GM21367 (cell line): Measurements from ENCODE around the gene CDC26.
A peak's percentile ranks its signal among the peaks of the same experiment; 100 is the strongest.
"Not testable (repeated sequence)": the region's sequence is repeated elsewhere in the genome, so short reads cannot be mapped to it uniquely, and the experiment has no call there.

Experiments
- ATAC-seq: cut with Tn5 transposase; IDR thresholded peaks from one replicate; pipeline ENCODE4 v1.9.1; 2021; ENCODE audit not compliant: unreplicated experiment

Gene CDC26

DNA sequence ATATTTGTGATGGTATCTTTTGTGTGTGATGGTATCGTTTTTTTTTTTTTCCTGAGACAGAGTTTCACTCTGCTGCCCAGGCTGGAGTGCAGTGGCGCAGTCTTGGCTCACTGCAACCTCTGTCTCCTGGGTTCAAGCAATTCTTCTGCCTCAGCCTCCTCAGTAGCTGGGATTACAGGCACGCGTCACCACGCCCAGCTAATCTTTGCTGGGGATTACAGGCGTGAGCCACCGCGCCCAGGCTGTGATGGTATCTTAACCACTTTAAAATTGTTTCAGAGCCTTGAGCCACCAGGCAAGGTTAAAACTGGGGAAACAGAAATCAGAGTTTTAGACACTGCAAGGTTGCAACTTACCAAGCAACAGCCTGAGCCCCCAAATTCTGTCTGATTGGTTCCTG, 20.9 kb upstream of the CDC26 start:
- ATAC-seq, result not testable (repeated sequence)

DNA sequence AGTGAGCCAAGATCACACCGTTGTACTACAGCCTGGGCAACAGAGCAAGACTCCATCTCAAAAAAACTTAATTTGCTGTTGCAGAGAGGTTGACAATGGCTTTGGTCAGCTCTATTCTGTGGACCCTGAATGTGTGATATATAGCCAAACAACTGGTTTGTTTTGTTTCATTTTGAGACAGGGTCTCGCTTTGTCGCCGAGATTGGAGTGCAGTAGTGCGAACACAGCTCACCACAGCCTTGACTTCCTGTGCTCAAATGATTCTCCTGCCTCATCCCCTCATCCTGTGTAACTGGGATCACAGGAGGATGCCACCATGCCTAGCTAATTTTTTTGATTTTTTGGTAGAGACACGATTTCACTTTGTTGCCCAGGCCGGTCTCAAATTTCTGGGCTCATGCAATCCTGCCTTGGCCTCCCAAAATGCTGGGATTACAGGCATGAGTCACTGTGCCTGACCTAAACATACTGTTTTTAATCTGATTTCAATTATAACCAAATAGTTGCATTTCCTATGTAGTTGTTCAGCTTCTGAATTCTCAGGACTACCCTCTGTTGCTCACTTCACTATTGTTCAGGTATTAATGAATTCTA, 18.0 kb upstream of the CDC26 start:
- no peak for ATAC-seq

DNA sequence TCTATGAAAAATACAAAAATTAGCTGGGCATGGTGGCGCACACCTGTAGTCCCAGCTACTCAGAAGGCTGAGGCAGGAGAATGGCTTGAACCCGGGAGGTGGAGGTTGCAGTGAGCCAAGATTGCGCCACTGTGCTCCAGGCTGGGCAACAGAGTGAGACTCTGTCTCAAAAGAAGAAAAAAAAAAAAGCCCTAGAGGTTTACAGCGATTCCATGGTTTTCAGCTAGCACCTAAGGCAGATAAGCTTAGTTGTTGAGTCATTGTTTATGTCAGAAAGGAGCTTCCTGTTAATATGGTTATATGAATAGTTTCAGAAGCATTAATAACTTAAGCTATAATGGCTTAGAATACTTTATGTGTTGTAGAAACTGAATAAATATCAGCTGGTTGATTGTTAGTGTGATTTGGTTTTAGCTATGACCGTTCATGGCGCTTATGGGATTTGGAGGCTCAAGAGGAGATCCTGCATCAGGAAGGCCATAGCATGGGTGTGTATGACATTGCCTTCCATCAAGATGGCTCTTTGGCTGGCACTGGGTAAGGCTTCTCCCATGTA, 14.8 kb upstream of the CDC26 start:
- no peak for ATAC-seq

DNA sequence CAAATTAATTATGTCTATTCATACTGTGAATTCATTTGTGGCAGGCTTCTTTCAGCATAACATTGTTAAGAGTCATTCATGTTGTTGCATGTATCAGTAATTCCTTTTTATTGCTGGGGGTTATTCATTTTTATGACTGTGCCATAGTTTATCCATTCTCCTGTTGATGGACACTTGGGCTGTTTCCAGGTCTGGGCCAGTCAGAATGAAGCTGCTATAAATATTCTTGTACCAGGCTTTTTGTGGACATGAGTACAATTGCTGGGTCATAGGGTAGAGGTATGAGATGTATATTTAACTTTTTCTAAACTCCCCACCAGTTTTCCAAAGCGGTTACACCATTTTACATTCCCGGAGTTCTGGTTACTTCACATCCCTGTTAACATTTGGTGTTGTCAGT, 13.7 kb upstream of the CDC26 start:
- ATAC-seq, result no peak

DNA sequence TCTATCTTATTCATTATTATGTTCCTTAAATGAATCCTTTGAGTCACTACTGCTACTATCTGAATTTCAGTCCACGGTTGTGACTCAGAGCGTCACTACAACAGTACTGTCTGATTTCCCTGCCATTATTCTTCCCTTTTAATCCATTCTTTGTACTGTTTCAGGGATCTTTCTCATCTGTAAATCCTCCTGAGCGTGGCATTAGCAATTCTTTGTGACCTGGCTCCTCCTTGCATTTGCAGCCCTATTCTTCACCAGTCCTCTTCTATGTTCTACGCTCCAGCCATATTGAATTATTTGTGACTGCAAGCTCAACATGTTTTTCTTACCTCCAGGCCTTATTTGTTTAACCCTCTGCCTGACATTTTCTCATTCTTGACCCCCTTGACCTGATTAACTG, 6.0 kb upstream of the CDC26 start:
- no peak for ATAC-seq

GRCh38 chr9:113278840-113279239, 3.5 kb upstream of the CDC26 start:
- ATAC-seq, result no peak

GRCh38 chr9:113274474-113275156, 757 bp downstream of the CDC26 start:
- peak; percentile 4 for ATAC-seq

DNA sequence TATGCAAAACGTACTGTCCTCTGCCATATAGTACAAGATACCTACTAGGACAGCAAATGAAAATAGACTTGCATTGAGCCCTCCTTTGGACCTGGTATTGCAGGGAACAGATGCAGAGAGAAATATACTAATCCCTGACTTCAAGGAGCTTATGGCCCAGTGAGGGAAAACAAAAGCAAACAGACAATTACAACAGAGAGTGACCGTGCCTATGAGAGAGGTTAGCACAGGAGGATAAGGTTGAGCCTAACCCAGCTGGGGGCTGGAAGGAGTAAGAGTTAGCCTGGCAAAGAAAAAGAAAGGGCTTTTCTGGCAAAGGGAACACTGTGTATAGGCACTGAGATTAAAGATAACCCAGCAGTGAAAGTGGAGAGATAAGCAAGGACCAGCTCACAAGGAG, 5.5 kb downstream of the CDC26 start:
- no peak for ATAC-seq

DNA sequence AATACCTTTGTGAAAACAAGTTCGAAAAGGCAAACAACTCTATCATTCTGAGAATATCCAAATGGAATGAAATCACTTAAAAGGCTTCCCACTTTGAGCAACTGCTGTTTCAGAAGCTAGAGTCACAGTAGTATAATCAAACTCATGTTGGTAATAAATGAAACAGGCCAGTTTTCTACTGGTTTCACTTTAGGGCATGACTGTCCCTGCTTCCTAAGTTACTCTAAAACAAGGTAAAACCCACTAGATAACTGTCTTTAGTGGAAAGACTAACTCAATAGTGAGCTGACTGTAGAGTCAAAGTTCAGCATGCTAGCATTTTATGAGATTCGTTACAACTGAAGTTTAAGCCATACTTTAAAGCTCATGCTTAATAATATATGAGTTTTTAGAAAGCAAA, 6.0 kb downstream of the CDC26 start:
- ATAC-seq, result no peak

DNA sequence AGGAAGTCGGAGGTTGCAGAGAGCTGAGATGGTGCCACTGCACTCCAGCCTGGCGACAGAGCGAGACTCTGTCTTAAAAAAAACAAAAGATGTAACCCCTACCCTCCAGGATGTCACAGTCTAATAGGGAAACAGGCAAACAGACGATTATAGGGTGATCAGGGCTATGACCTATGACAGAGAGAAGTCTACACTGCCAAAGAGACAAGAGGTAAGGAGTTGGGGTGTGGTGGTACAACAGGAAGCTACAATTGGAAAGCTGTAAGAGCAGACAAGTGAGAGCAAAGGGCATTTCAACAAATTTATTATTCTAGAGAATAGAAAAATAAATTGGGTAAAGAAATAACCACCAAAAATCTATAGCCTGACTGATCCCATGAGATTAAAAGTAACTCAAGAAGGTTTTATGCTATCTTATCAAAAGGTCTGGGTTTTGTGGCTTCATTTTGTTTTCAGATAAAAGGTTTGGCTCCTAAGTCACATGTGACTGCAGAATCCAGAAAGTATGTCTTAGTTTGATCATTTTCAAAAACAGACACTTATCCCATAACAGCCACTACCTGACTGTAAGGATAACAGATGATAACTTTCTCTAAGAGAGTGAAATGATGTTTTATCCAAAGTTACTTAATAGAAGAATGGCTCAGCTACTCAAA, 7.3 kb downstream of the CDC26 start:
- ATAC-seq, result no peak

GRCh38 chr9:113266174-113266573, 9.2 kb downstream of the CDC26 start:
- ATAC-seq, result no peak

- no peak for ATAC-seq
These were observed 13.3 kb downstream of the CDC26 start for GRCh38 chr9:113261917-113262671.

DNA sequence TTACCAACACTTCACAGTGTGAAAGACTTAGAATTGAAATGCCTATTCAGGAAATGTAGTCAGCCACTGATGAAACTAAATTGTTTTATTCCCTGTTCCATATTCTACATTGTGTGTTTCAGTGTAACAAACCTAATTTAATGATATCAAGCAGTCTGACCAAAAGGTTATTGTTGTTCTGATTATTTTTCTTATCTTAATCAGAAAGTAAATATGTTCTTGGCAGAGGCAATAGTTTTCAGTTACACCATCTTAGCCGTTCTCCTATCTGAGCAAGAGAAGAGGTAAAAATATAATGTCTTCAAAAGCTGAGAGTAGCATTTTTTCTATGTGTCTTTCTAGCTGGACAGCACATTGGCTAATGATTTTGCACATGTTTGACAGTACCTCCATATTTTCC, 17.1 kb downstream of the CDC26 start:
- no peak for ATAC-seq

DNA sequence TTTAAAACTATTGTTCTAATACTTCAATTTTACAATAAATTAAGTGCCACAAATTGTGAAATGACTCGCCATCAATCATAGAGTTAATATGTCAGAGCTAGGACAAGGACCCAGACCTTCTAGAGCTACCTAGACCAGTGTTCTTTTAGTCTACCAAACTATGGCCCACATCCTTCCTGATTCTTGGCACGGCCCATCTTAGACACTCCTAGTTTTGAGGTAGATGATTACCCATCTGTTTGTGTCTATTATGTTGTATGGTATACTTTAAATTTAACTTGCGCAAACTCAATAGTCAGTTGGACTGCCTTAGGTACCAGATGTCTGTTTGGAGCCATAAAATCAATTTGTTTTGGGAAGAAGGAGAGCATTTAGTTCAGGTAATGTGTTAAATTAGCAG, 17.5 kb downstream of the CDC26 start:
- ATAC-seq, result no peak

- ATAC-seq, result no peak
These were observed 19.9 kb downstream of the CDC26 start for GRCh38 chr9:113255438-113255837.

- no peak for ATAC-seq
These were observed 20.4 kb downstream of the CDC26 start for GRCh38 chr9:113254991-113255390.

DNA sequence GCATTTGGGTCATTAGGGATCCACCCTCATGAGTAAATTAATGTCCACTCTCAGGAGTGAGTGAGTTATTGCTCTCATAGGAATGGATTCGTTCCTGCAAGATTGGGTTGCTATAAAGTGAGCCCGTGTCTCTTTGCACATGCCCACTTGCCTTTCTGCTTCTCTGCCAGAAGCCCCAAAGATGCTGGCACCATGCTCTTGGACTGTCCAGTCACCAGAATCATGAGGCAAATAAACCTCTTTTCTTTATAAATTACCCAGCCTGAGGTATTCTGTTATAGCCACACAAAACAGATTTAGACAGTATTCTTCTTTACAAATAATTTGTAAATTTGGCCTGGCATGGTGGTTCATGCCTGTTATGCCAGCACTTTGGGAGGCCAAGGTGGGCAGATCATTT, 24.6 kb downstream of the CDC26 start:
- no peak for ATAC-seq

DNA sequence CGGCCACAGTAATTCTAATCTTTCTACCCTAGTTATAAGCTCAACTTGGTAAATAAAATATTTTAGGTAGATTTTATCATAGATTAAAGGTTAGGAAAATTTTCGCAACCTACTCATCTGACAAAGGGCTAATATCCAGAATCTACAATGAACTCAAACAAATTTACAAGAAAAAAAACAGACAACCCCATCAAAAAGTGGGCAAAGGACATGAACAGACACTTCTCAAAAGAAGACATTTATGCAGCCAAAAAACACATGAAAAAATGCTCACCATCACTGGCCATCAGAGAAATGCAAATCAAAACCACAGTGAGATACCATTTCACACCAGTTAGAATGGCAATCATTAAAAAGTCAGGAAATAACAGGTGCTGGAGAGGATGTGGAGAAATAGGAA, 25.7 kb downstream of the CDC26 start:
- not testable (repeated sequence) for ATAC-seq

- ATAC-seq, result no peak
These were observed 27.7 kb downstream of the CDC26 start for GRCh38 chr9:113247640-113248039.

DNA sequence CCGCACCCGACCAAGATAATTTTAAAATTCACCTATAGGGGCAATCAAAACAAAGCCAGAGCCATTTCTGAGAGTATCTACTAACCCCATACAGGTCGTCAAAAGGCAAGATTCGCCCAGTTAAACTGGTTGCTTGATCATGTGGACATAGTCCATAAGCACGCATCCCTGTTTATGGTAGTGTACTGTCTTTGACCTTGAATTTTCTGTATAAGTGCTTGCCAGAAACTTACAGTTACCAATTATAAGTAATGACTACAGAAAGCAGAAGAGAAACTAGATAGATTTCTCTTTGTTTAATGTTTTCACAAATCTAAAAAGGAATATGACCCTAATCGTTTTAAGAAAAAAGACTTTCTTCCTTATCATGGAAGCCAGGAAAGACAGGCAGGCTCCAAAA, 28.4 kb downstream of the CDC26 start:
- ATAC-seq, result no peak

DNA sequence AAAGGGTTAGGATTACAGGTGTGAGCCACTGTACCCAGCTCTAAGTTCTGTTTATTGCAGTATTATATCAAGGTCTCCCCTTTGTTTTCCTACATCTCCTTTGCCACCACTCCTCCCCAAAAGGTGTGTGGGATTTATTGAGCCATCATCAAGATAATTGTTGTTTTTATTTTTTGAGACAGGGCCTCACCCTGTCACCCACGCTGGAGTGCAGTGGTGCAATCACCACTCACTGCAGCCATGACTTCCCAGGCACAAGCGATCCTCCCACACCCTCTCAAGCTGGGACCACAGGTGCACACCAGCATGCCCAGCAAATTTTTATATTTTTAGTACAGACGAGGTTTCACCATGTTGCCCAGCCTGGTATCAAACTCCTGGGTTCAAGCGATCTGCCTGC, 29.5 kb downstream of the CDC26 start:
- no peak for ATAC-seq

DNA sequence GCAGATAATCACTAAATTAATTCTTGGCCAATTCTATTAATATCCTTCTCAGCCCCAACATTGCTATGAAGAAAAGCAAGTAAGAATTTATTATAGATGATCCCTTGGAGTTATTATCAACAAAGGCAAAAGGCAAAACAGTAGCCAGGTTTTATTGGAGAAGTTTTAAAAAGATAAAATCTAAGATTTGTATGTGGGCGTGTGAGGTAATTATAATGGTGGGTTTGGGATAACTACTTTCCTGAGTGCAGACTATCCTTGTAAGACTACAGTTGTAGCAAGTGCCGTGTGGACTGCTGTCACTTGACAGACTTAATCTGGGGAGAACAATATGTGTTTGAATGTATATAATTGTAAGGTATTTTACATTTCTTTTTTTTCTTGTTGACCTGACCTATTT, 30.8 kb downstream of the CDC26 start:
- ATAC-seq, result no peak
